Ovary (tissue), 9 donors: ENCODE data around the gene SPATA31C1. TPM values are rescaled to one million over a fixed set of nuclear protein-coding genes. Genes with fewer than 3 reads are reported as not detected.

ENCODE experiments used
- DNase-seq, 5 donors: peaks; one replicate each; pipeline ENCODE4 v3.0.0-alpha.2; 2019 to 2020
- H3K27ac ChIP-seq, 2 donors: fragments of 200-600 bp; one replicate each; pipeline versions ENCODE4 v1.5.1 to v1.8.0; 2019 to 2022
- H3K27me3 ChIP-seq: fragments of 200-600 bp; one replicate; pipeline ENCODE4 v1.8.0; 2022
- H3K36me3 ChIP-seq: fragments of 200-600 bp; sonication (generic); one replicate; pipeline ENCODE4 v1.5.1; 2019
- H3K4me1 ChIP-seq: one replicate; pipeline ENCODE4 v1.8.1; 2013; ENCODE audit warnings: mild to moderate bottlenecking, moderate library complexity; ENCODE audit not compliant: insufficient read depth
- H3K4me3 ChIP-seq: fragments of 200-600 bp; sonication (generic); one replicate; pipeline ENCODE4 v1.5.1; 2017
- H3K9me3 ChIP-seq, 2 donors: fragments of 200-600 bp in 1 of 2; sonication (generic) in 1 of 2; one replicate each; pipeline versions ENCODE4 v1.5.1 to v1.8.1; 2013 to 2019; ENCODE audit warnings: mild to moderate bottlenecking in 1 of 2, moderate library complexity in 1 of 2
- CTCF ChIP-seq, 3 donors: fragments of 450-650 bp in 2 of 3; fragments of 200-600 bp in 1 of 3; IDR thresholded peaks; one replicate each; pipeline versions ENCODE4 v1.5.1 to v1.8.0; 2016 to 2022; ENCODE audit warnings: antibody characterized with exemption in 3 of 3, mild to moderate bottlenecking in 1 of 3
- EP300 ChIP-seq: sonication (generic); formaldehyde crosslinking; IDR thresholded peaks from one replicate; pipeline ENCODE4 v1.6.1; 2017; ENCODE audit warnings: antibody characterized with exemption
- POLR2A ChIP-seq: fragments of 450-650 bp; IDR thresholded peaks from one replicate; pipeline ENCODE4 v1.6.1; 2017; ENCODE audit warnings: antibody characterized with exemption, mild to moderate bottlenecking, moderate library complexity
- whole genome bisulfite sequencing, 3 donors: extraction: QIAGEN DNeasy Blood & Tissue Kit in 1 of 3; methylation state at CpG; one replicate each; pipeline versions ENCODE4 v1.1.5 to v1.1.7; 2013 to 2017; 5-methylcytosine and 5-hydroxymethylcytosine counted together
- intact Hi-C, 4 donors: fragments of 100-400 bp; cut with DNase I; formaldehyde crosslinking; loops; one replicate each; pipeline versions ENCODE4 v1.11.0 to v1.15.1; 2022 to 2023
- polyA plus RNA-seq, 2 donors: library from polyadenylated mRNA; stranded (reverse); fragments of 200-250 nt in 1 of 2; fragments of 350-450 nt in 1 of 2; fragmentation: Illumina TruSeq in 1 of 2; extraction: RNeasy Lipid Tissue Mini Kit (QIAGEN cat#74804) in 1 of 2; gene quantifications; one replicate each; pipeline ENCODE4 v1.2.3, GENCODE V29; 2013 to 2014
- total RNA-seq, 7 donors: library from RNA; depleted of rRNA in 2 of 7; stranded (reverse); fragments of >200 nt in 2 of 7; fragmentation: NEBNext Ultra II Directional in 3 of 7; extraction: Animal tissue kit (Norgen Biotek cat#: 25700) in 3 of 7; gene quantifications; one replicate each; pipeline versions ENCODE4 v1.1.0 to v1.2.4, GENCODE V29; 2016 to 2023
- donor health status: DM: no; HTN: no; CAD: no; lungs with moderate emphysema.
- donor health status: DM: no; HTN: no; CAD: no.
- donor health status: Bipolar disorder and iron deficiency.
- donor health status: DM: yes; HTN: yes; CAD: no.
- donor health status: DM: no; HTN: no; CAD: no.
- donor health status: DM: yes; HTN: yes; CAD: no.

Gene SPATA31C1
- total and polyA plus RNA-seq, 9 donors: not detected

DNA sequence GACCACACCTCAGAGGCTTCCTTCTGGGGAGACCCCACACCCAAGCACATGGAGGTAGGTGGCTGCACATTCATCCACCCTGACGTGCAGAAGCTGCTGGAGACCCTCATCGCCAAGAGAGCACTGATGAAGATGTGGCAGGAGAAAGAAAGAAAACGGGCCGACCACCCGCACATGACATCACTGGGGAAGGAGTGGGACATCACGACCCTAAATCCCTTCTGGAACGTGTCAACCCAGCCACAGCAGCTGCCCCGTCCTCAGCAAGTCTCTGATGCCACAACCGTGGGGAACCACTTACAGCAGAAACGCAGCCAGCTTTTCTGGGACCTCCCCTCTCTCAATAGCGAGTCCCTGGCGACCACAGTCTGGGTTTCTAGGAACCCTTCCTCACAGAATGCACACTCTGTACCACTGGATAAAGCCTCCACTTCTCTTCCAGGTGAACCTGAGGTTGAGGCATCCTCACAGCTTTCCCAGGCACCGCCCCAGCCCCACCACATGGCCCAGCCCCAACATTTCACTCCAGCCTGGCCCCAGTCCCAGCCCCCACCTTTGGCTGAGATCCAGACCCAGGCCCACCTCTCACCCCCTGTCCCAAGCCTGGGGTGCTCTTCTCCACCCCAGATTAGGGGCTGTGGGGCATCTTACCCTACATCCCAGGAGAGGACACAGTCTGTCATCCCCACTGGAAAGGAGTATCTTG is 32.1 kb upstream of the SPATA31C1 start:
- Histone ChIP-seq H3K9me3 (no peaks in the 10 kb centered on the region), H3K27me3 (no peaks in the 10 kb centered on the region), H3K36me3 (no peaks in the 10 kb centered on the region), H3K4me1 (no peaks in the 10 kb centered on the region), H3K27ac (no peak overlapping the region), H3K4me3 (no peak overlapping the region)
- peak in 1 of 5 donors; percentile 2 for DNase-seq
- TF ChIP-seq POLR2A (no peak), CTCF (IDR thresholded peaks at IDR 0.05) (no peak), EP300 (no peak)
- WGBS, 3 donors: 89 to 90% (median 90%) methylated on average over 13 of the region's 13 CpGs
- intact Hi-C loops: no loop called here

GRCh38 chr9:87886210-87886932 is 31.4 kb upstream of the SPATA31C1 start:
- Histone ChIP-seq H3K9me3 (no peaks in the 10 kb centered on the region), H3K27ac (no peak overlapping the region), H3K27me3 (no peaks in the 10 kb centered on the region), H3K36me3 (no peaks in the 10 kb centered on the region), H3K4me1 (no peaks in the 10 kb centered on the region), H3K4me3 (no peak overlapping the region)
- 84 to 86% (median 86%) methylated on average over 11 of the region's 11 CpGs for WGBS, 3 donors
- DNase-seq: peak in 1 of 5 donors; percentile 6
- intact Hi-C loops: no loop called here
- TF ChIP-seq CTCF (IDR thresholded peaks at IDR 0.05): no peak
- no peak for TF ChIP-seq POLR2A
- TF ChIP-seq EP300: no peak

- Histone ChIP-seq H3K9me3 (no peaks in the 10 kb centered on the region), H3K36me3 (no peaks in the 10 kb centered on the region), H3K4me1 (no peaks in the 10 kb centered on the region), H3K4me3 (no peak overlapping the region), H3K27ac (no peak overlapping the region), H3K27me3 (no peaks in the 10 kb centered on the region)
- TF ChIP-seq POLR2A (no peak), CTCF (IDR thresholded peaks at IDR 0.05) (no peak), EP300 (no peak)
- intact Hi-C loops: no loop called here
- DNase-seq: peak in 1 of 5 donors; percentile 5
- WGBS, 3 donors: 90 to 93% (median 90%) methylated on average over 13 of the region's 13 CpGs
Observed at GRCh38 chr9:87886933-87887505, 30.7 kb upstream of the SPATA31C1 start.

DNA sequence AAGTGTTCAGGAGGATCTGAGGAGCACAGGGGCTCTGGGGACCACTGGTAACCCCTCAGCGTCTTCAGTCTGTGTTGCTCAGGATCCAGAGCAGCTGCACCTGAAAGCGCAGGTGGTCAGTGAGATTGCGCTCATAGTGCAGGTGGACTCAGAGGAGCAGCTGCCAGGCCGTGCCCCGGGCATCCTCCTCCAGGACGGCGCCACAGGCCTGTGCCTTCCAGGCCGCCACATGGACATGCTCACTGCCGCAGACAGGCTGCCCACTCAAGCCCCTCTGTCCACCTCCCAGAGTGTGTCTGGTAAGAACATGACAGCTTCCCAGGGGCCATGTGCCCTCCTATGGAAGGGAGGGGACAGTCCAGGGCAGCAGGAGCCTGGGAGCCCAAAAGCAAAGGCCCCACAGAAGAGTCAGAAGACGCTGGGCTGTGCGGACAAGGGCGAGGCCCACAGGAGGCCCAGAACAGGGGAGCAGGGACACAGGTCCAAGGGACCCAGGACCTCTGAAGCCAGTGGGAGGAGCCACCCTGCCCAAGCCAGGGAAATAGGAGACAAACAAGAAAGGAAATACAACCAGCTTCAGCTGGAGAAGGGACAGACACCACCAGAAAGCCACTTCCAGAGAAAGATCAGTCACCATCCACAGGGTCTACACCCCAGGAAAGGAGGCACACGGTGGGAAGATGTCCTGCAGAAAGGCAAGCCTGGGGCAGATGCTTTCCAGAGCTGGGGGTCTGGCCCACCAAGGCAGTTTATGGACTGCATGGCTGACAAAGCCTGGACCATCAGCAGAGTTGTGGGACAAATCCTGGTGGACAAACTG is 29.9 kb upstream of the SPATA31C1 start:
- intact Hi-C loops: no loop called here
- H3K27ac ChIP-seq: no peak overlapping the region
- TF ChIP-seq EP300 (no peak), POLR2A (no peak), CTCF (IDR thresholded peaks at IDR 0.05) (no peak)
- no peak overlapping the region for H3K4me3 ChIP-seq
- WGBS, 3 donors: 93 to 96% (median 94%) methylated on average over 13 of the region's 13 CpGs
- DNase-seq: peak in 1 of 5 donors; percentile 2
- no peaks in the 10 kb centered on the region for H3K36me3 ChIP-seq
- H3K9me3 ChIP-seq: no peaks in the 10 kb centered on the region
- H3K27me3 ChIP-seq: no peaks in the 10 kb centered on the region
- H3K4me1 ChIP-seq: no peaks in the 10 kb centered on the region
